Panc1 (cell line): ENCODE measurements around the gene MYH10. TPM values are rescaled to one million over a fixed set of nuclear protein-coding genes. Genes with fewer than 3 reads are reported as not detected.

Source experiments
- ATAC-seq: fragments of 200-7000 bp; cut with Tn5 transposase; 2 replicates; pipeline ENCODE4 v1.9.1; 2020; ENCODE audit warnings: mild to moderate bottlenecking, moderate library complexity
- BruUV-seq: library from RNA; stranded (reverse); fragments of 400-500 nt; replicated peaks from 2 replicates; lab custom pipeline; 2021; lab: Mats Ljungman, UMichigan
- CTCF ChIA-PET: fragments of 300-600 bp; sonication (Branson Sonifier 250); formaldehyde crosslinking; loops from one replicate; lab custom pipeline; 2022; ENCODE audit warnings: antibody characterized with exemption; lab: Charles Lee
- POLR2A ChIA-PET: fragments of 300-600 bp; sonication (Branson Sonifier 250); formaldehyde crosslinking; loops from one replicate; lab custom pipeline; 2022; ENCODE audit warnings: antibody characterized with exemption; lab: Charles Lee
- DNase-seq: peaks from one replicate; pipeline ENCODE4 v3.0.0-alpha.2; 2010; ENCODE audit warnings: low read depth, low spot score
- H3K27ac ChIP-seq: 2 replicates; pipeline ENCODE4 v1.5.1; 2011; ENCODE audit warnings: mild to moderate bottlenecking, low read length, inconsistent platforms
- H3K27me3 ChIP-seq: fragments of 200-500 bp; sonication (Bioruptor generic); 2 replicates; pipeline ENCODE4 v1.6.0; 2014; ENCODE audit warnings: low read length, inconsistent platforms; ENCODE audit not compliant: control insufficient read depth, insufficient read depth
- H3K36me3 ChIP-seq: fragments of 200-500 bp; sonication (Bioruptor generic); 2 replicates; pipeline ENCODE4 v1.5.1; 2014; ENCODE audit warnings: inconsistent platforms, mild to moderate bottlenecking, low read length, moderate library complexity; ENCODE audit not compliant: control insufficient read depth, insufficient read depth
- H3K4me1 ChIP-seq: 2 replicates; pipeline ENCODE4 v1.5.1; 2011; ENCODE audit warnings: inconsistent platforms, mild to moderate bottlenecking, low read length, moderate library complexity; ENCODE audit not compliant: control insufficient read depth, insufficient read depth
- H3K4me3 ChIP-seq, 2 experiments: 2 replicates each; pipeline ENCODE4 v1.5.1; 2011 to 2012; ENCODE audit warnings: low read depth in 2 of 2, low read length in 2 of 2, mild to moderate bottlenecking in 2 of 2, inconsistent platforms in 1 of 2, moderate library complexity in 1 of 2
- H3K9me3 ChIP-seq: fragments of 200-500 bp; sonication (Bioruptor generic); 2 replicates; pipeline ENCODE4 v1.5.1; 2014; ENCODE audit warnings: low read depth, mild to moderate bottlenecking, inconsistent platforms, low read length, moderate library complexity; ENCODE audit not compliant: control insufficient read depth, insufficient read depth
- CTCF ChIP-seq: fragments of 450-650 bp; IDR thresholded peaks from 2 replicates; pipeline ENCODE4 v1.5.1; 2017; ENCODE audit warnings: mild to moderate bottlenecking
- POLR2AphosphoS5 ChIP-seq: IDR thresholded peaks from 2 replicates; pipeline ENCODE4 v1.6.1; 2012; ENCODE audit warnings: mild to moderate bottlenecking, low read depth, low read length, moderate library complexity
- REST ChIP-seq, 2 experiments: IDR thresholded peaks; 2 replicates each; pipeline ENCODE4 v1.6.1; 2011 to 2012; ENCODE audit warnings: low read depth in 2 of 2, control low read depth in 1 of 2, low read length in 1 of 2, mild to moderate bottlenecking in 1 of 2, moderate library complexity in 1 of 2; ENCODE audit not compliant: insufficient read depth in 1 of 2
- SIN3A ChIP-seq: IDR thresholded peaks from 2 replicates; pipeline ENCODE4 v1.6.1; 2012; ENCODE audit warnings: low read depth, mild to moderate bottlenecking, low read length, moderate library complexity, borderline replicate concordance; ENCODE audit not compliant: insufficient read depth
- TCF7L2 ChIP-seq: IDR thresholded peaks from 2 replicates; pipeline ENCODE4 v1.6.1; 2011; ENCODE audit warnings: mild to moderate bottlenecking, low read depth, low read length, inconsistent platforms
- in situ Hi-C: cut with HindIII; loops from 2 replicates; pipeline ENCODE4 v1.10.0; 2016; ENCODE audit warnings: low sequenced_read_pairs, low pct_unique_long_range_greater_than_20kb
- intact Hi-C: fragments of 100-400 bp; cut with micrococcal nuclease; formaldehyde crosslinking; loops from one replicate; pipeline ENCODE4 v1.10.0; 2022; ENCODE audit not compliant: unreplicated experiment
- total RNA-seq: library from RNA; stranded (reverse); gene quantifications from one replicate; pipeline ENCODE4 v1.2.1, GENCODE V29; 2021; ENCODE audit not compliant: unreplicated experiment

Gene MYH10
- total RNA-seq, 1 experiment from 2014 or later, result 36.5 TPM

DNA sequence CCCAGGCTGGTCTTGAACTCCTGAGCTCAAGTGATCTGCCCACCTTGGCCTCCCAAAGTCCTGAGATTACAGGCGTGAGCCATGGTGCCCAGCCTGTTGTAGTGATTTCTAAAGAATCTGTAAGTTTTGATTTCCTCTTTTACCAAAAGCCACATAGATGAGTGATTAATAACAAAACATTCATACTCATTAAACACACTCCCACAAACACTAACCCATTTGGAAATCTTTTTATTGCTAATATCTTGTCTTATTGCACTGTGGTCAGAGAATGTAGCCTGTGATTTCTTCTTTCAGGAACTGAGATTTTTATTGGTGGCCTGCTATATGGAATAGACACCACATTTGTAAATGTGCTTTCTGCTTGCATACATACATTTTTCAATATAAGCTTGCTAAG is 31.6 kb downstream of the MYH10 start:
- intact Hi-C loops (no loop called here), in situ Hi-C loops (no loop called here)
- DNase-seq (no peak), ATAC-seq (no peak)
- H3K4me3 ChIP-seq, result no peak overlapping the region
- H3K27me3 ChIP-seq, result no peaks in the 10 kb centered on the region
- H3K36me3 ChIP-seq, result no peaks in the 10 kb centered on the region
- no peaks in the 10 kb centered on the region for H3K4me1 ChIP-seq
- H3K27ac ChIP-seq, result no peak overlapping the region
- CTCF ChIA-PET, result no interaction called here
- no peaks in the 10 kb centered on the region for H3K9me3 ChIP-seq
- POLR2A ChIA-PET, result no interaction called here
- BruUV-seq, result no TSS peak
- no peak for TF ChIP-seq POLR2AphosphoS5
- no peak for TF ChIP-seq TCF7L2
- no peak for TF ChIP-seq SIN3A
- no peak for TF ChIP-seq REST (IDR thresholded peaks at IDR 0.05; ENCODE audit: insufficient read depth in 1 of 2, low read depth in 2 of 2, low read length in 1 of 2)
- TF ChIP-seq CTCF, result no peak

GRCh38 chr17:8593830-8594229 is 36.7 kb downstream of the MYH10 start:
- in situ Hi-C loops, result no loop called here
- CTCF ChIA-PET, result no interaction called here
- Histone ChIP-seq H3K4me3 (no peak overlapping the region), H3K27ac (no peak overlapping the region), H3K9me3 (no peaks in the 10 kb centered on the region), H3K27me3 (no peaks in the 10 kb centered on the region), H3K4me1 (no peaks in the 10 kb centered on the region), H3K36me3 (no peaks in the 10 kb centered on the region)
- TF ChIP-seq POLR2AphosphoS5 (no peak), SIN3A (no peak)
- POLR2A ChIA-PET, result no interaction called here
- ATAC-seq (no peak), DNase-seq (no peak)
- no TSS peak for BruUV-seq
- intact Hi-C loops, result no loop called here

GRCh38 chr17:8593276-8593675 is 37.2 kb downstream of the MYH10 start:
- TF ChIP-seq SIN3A (no peak), TCF7L2 (no peak), CTCF (no peak), POLR2AphosphoS5 (no peak), REST (IDR thresholded peaks at IDR 0.05; ENCODE audit: insufficient read depth in 1 of 2, low read depth in 2 of 2, low read length in 1 of 2) (no peak)
- POLR2A ChIA-PET, result no interaction called here
- CTCF ChIA-PET, result no interaction called here
- Histone ChIP-seq H3K9me3 (no peaks in the 10 kb centered on the region), H3K27me3 (no peaks in the 10 kb centered on the region), H3K27ac (no peak overlapping the region), H3K4me1 (no peaks in the 10 kb centered on the region), H3K4me3 (no peak overlapping the region), H3K36me3 (no peaks in the 10 kb centered on the region)
- ATAC-seq, result no peak
- BruUV-seq, result no TSS peak
- DNase-seq, result no peak
- intact Hi-C loops, result no loop called here
- in situ Hi-C loops, result no loop called here
